Stimulated activated CD8-positive, alpha-beta memory T cell treated with anti-CD3 and anti-CD28 coated beads, Interleukin-15, amount 100 ng/mL, for 1 hour (primary cell): ENCODE measurements around the gene RING1.
"Not testable (repeated sequence)": the region's sequence is repeated elsewhere in the genome, so short reads cannot be mapped to it uniquely, and the experiment has no call there.

Experiments
- DNase-seq: peaks from one replicate; pipeline ENCODE4 v3.0.0-alpha.2; 2020; ENCODE audit warnings: low read depth

RING1 gene

DNA sequence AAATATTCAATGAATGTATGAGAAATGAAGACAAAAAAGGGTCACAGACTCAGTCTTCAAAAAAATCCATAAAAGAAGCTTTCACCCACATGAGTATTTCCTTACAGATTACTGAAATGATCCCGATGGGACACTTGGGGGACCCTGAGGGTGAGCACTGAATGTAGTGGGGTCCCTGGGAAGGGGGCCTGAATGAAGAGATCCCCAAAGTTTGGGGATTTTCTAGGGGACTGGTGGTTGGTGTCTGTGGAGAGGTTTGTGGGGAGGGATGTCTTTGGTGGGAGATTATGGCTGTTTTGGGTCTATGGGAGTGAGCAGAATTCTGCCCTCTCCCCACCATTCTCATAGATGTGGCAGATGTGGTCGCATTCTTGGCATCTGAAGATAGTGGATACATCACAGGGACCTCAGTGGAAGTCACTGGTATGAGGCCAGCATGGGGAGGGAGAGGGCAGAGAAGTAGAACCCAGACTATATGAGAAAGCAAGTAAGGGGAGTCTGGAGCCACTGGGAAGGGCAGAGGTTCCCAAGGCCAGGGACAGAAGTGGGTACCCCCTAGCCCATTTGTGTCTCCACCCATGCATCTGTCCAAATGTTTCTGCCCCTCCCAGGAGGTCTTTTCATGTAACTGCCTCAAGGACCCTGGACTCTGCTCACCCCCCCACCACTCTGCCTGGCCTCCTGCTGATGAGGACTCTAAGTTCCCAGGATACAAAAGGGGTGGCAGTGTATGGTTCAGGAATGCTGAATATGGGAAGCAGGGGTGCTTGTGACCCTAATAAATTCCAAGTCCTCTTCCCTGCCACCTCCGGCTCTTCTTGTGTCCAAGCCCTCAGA, 2.1 kb upstream of the RING1 start:
- DNase-seq, result no peak

DNA sequence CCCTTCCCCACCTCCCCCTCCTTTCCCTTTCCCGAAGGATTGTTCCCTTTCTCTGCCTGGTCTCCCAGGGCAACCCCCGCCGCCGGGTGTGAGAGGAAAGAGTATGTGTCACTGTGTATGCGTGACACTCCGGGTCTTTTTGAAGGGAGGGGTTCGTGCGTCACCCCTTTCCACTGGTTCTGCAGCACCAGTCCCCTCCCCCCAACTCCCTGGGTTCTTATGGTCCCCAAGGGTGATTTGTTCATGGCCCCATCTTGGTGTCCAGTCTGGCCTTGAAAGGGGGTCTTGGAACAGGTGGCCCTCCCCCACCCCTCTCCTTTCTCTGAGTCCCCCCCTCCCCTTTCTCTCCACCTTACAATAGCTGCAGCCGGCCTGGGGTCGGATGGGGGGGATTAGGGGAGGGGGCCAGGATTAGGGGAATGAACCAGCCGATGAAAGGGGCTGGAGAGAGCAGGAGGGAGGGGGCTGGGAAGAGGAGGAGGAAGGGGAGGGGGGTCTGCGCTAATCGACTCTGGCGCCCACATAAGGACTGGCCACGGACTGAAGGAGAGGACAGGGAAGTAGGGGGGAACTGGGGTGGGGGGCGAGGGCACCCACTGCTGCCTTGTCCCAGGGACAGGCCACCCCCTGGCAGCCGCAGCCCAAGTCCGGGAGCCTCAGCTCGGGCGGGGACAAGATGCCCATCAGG, 1.3 kb upstream of the RING1 start:
- DNase-seq, result no peak

GRCh38 chr6:33207552-33208090, 679 bp upstream of the RING1 start:
- DNase-seq, result no peak

DNA sequence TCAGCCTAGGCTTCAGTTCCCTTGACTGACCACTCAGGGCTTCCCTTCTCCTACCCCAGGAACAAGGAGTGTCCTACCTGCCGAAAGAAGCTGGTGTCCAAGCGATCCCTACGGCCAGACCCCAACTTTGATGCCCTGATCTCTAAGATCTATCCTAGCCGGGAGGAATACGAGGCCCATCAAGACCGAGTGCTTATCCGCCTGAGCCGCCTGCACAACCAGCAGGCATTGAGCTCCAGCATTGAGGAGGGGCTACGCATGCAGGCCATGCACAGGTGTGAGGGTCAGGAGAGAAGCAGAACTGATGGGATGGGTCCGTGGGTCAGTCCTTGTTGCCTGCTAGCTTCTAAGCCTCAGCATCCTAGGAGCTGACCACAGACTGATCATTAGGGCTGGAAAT, 1.6 kb downstream of the RING1 start:
- DNase-seq, result no peak

GRCh38 chr6:33211136-33211535, 2.8 kb downstream of the RING1 start:
- no peak for DNase-seq

GRCh38 chr6:33211666-33212422, 3.5 kb downstream of the RING1 start:
- DNase-seq, result no peak

DNA sequence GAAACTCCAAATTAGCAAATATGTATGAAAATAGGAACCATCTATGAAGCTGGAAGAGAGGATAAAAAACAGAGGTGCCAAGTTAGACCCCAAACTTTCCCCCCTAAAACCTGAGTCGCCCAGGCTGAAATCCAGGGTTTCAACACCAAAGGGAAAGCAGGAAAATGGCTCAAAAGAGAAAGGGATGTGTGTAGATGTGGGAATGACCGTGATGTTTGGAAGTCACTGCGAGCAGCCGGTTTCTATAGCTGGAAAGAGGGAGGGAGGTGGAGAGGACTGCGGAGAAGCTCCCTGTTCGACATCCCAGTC, 4.5 kb downstream of the RING1 start:
- no peak for DNase-seq

DNA sequence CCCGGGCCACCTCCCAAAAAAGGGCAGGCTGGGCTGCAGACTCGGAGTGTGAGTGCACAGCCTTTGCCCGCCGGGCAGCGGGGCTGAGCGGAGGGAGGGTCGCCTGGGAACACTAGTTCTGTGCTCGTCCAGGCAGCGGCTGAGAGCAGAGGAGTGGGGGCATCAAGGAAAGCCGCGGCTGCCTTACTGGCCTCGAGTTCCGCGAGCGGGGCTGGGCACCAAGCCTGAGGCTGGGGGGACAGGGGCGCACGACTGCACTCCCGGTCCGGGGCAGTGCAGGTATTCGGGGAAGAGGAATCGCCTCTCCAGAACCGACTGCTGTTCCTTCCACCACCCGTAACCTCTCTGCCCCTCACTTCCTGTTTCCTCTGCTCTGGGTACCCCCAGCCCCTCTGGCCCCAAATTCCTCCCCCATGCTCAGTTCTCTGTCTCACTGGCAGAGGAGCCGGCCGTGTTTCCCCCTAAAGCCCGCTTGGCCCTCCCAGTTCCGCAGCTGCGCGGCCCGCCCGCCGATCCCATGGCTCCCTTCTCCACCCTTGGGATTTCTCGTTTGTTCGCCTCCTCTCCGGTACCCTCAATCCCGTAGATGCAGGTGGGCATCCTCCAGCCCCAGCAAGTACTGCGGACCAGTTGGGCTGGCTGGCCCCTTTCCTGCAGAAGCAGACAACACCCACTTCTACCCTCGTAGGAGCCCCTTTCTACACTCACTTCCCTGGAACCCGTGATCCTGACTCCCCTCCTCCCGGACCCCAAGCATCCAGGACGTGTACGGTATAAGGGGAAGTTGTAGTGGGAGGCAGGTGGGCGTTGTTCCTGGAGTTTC, 5.1 kb downstream of the RING1 start:
- DNase-seq, result no peak

DNA sequence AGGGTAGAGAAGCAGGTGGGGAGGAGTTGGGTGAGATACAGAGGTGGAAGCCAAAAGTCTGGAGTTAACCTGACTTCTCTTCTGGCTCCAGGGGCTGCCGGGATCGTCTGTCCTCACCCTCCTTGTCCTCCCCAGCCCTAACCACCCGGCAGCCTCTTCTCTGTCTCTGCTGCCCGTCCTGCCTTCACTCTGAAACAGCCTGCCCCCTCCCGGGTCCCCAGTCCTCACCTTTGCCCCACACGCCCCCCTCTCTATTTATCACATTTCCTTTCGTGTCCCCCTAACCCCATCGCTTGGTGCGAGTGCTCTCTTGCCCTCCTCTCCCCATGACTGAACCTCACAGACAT, 5.7 kb downstream of the RING1 start:
- no peak for DNase-seq

DNA sequence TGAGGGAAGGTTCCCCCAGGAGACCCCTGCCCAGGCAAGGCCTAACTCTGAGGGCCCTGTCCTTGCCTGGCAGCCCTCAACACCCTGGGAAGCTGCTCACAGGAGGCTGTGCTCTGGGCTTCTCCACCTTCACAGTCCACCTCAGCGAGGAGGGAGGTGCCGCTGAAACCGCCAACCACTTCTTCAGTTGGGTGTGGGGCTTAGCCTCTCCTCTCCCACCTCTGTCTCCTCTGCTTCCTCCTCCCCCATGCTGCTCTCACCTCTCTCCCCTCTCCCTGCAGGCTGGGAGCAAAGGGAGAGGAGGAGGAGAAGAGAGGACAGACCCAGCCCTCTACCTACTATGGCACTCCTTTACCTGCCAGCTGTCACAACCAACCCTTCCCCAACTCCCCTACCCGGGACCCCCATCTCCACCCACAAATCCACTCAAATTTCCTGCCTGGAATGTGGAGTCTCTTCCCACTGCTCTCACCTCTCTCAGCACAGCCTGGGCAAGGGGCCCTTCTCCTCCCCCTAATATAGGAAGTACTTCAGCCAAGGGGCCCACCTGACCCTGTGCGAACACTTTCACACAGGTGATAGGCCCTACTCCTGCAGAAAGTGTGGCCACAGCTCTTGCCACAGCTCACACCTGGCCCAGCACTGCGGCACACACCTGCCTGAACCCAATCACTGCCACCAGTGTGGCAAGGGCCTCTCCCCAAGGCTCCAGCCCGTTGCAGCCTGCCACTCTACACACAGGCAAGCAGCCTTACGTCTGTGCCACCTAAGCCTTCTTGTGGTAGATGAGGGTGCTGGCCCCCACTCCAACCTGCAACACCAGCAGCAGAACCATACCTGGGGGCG, 7.2 kb downstream of the RING1 start:
- no peak for DNase-seq

- DNase-seq, result no peak
These were observed 7.9 kb downstream of the RING1 start for GRCh38 chr6:33216117-33216649.

DNA sequence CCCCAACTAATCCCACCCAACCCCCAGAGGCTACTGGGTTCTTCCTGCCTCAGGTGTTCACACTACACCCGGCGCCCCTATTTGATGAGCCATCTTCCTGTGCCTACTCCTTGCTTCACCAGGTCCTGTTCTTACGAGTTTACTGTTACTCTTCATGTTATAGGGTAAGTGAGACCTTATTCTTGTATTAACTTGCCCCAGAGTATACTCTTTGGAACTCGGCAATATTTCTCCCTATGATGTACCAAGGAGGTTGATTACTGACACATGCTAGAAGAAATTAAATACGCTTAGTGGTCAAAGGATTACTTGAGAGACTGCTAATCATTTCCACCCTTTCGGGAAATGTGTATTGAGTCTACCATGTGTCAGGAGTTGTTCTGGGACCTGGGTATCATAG, 8.9 kb downstream of the RING1 start:
- DNase-seq, result no peak

GRCh38 chr6:33217681-33218080, 9.4 kb downstream of the RING1 start:
- DNase-seq, result no peak

- not testable (repeated sequence) for DNase-seq
These were observed 18.3 kb downstream of the RING1 start for GRCh38 chr6:33226503-33227120.

DNA sequence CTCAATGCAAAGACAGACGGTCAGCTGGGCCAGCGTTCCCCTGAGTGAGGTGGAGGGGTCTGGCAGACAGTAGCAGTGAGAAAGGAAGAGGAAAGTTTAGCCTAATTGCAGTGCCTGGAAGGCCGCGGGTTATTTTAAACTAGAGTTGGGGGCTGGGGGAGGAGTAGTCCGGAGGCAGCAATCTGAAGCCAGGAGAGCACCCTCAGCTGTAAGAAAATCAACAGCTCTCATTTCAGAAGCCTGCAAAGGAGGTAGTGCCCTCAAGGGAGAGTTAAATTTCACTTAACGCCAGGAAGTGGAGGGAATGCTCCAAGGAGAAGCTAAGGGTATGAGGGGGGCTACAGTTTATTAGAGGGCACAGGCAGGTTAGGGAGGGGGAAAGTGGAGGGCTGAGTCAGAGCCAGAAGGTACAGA, 26.9 kb downstream of the RING1 start:
- no peak for DNase-seq

DNA sequence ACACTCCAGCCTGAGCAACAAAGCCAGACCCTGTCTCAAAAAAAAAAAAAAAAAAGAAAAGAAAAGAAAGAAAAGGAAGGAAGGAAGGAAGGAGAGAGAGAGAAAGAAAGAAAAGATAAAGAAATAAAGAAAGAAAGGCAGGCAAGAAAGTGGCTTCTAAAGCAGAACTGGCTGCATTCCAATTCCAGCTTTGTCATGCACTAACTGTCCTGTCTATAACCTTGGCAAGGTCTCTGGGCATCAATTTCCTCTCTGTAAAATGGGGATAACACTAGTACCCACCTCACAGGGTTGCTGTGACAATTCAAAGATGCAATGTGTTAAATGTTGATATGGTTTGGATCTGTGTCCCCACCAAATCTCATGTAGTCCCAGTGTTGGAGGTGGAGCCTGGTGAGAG, 28.0 kb downstream of the RING1 start:
- no peak for DNase-seq

GRCh38 chr6:33236852-33237251, 28.6 kb downstream of the RING1 start:
- no peak for DNase-seq

- DNase-seq, result no peak
These were observed 29.4 kb downstream of the RING1 start for GRCh38 chr6:33237741-33238140.

DNA sequence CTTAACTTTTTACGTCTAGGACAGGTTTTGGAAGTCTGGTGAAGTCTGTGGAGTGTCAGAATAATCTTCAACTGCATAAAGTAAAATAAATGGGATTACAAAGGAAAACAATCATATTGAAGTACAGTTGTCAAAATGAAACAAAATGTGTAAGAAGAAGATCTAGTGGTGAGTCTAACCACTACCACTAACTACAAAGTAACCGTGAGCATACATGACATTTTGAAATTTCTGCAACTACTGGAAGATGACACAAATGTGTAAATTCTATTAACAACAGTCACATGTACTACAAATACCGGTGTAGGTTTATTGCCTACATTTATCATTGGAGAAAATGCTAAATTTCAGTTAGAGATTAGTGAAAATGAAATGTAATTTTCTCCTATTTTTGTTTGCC, 33.7 kb downstream of the RING1 start:
- DNase-seq, result no peak

- no peak for DNase-seq
These were observed 35.2 kb downstream of the RING1 start for GRCh38 chr6:33243476-33243875.
